Upper lobe of left lung (tissue), 6 donors: ENCODE measurements around the gene ENTR1. TPM values are rescaled to one million over a fixed set of nuclear protein-coding genes. Genes with fewer than 3 reads are reported as not detected.
"Not testable (repeated sequence)": the region's sequence is repeated elsewhere in the genome, so short reads cannot be mapped to it uniquely, and the experiment has no call there.

ENCODE experiments used
- ATAC-seq, 2 donors: fragments of 200-7000 bp; cut with Tn5 transposase; one replicate each; pipeline ENCODE4 v1.9.1; 2022; ENCODE audit warnings: mild to moderate bottlenecking in 2 of 2, moderate library complexity in 2 of 2; ENCODE audit not compliant: low FRiP score in 2 of 2
- DNase-seq, 2 donors: peaks; one replicate each; pipeline ENCODE4 v3.0.0-alpha.2; 2019 to 2020
- H3K27ac ChIP-seq, 4 donors: fragments of 200-600 bp; sonication (generic); one replicate each; pipeline ENCODE4 v1.5.1; 2016 to 2019
- H3K27me3 ChIP-seq, 4 donors: fragments of 200-600 bp; sonication (generic); one replicate each; pipeline ENCODE4 v1.5.1; 2017 to 2019
- H3K36me3 ChIP-seq, 4 donors: fragments of 200-600 bp; sonication (generic); one replicate each; pipeline ENCODE4 v1.5.1; 2016 to 2019
- H3K4me1 ChIP-seq, 4 donors: fragments of 200-600 bp; sonication (generic); one replicate each; pipeline ENCODE4 v1.5.1; 2018 to 2019
- H3K4me3 ChIP-seq, 4 donors: fragments of 200-600 bp; sonication (generic); one replicate each; pipeline ENCODE4 v1.5.1; 2017 to 2019; ENCODE audit warnings: mild to moderate bottlenecking in 2 of 4, moderate library complexity in 1 of 4
- H3K9me3 ChIP-seq, 4 donors: fragments of 200-600 bp; sonication (generic); one replicate each; pipeline ENCODE4 v1.5.1; 2018 to 2019
- EP300 ChIP-seq, 4 donors: sonication (generic); formaldehyde crosslinking; IDR thresholded peaks; one replicate each; pipeline ENCODE4 v1.5.1; 2017; ENCODE audit warnings: antibody characterized with exemption in 4 of 4, control low read depth in 2 of 4
- POLR2A ChIP-seq, 4 donors: fragments of 450-650 bp; IDR thresholded peaks; one replicate each; pipeline ENCODE4 v1.5.1; 2016 to 2017; ENCODE audit warnings: antibody characterized with exemption in 4 of 4, mild to moderate bottlenecking in 2 of 4
- POLR2AphosphoS5 ChIP-seq, 2 donors: sonication (generic); formaldehyde crosslinking; IDR thresholded peaks; one replicate each; pipeline ENCODE4 v1.5.1; 2017; ENCODE audit warnings: antibody characterized with exemption in 2 of 2
- WGBS, 2 donors: methylation state at CpG; one replicate each; pipeline ENCODE4 v1.1.5; 2017 to 2018; 5-methylcytosine and 5-hydroxymethylcytosine counted together
- total RNA-seq, 6 donors: library from RNA; depleted of rRNA in 4 of 6; stranded (reverse); fragments of >200 nt in 4 of 6; gene quantifications; one replicate each; pipeline versions ENCODE4 v1.1.0 to v1.2.1, GENCODE V29; 2016 to 2021
- TF ChIP-seq, protein P1 (sequence below), 6 experiments: fragments of 450-650 bp in 4 of 6; fragments of 200-600 bp in 2 of 6; sonication (generic) in 2 of 6; IDR thresholded peaks; one replicate each; pipeline ENCODE4 v1.5.1; 2016 to 2019; ENCODE audit warnings: antibody characterized with exemption in 6 of 6
- donor health status: DM: no; HTN: no; CAD: no; lungs with moderate emphysema.
- donor health status: DM: no; HTN: yes; CAD: no; lungs with severe emphysema.

The ENTR1 gene
- total RNA-seq, 6 donors from 2014 or later, result 29.6 to 128 (median 40.0) TPM

DNA sequence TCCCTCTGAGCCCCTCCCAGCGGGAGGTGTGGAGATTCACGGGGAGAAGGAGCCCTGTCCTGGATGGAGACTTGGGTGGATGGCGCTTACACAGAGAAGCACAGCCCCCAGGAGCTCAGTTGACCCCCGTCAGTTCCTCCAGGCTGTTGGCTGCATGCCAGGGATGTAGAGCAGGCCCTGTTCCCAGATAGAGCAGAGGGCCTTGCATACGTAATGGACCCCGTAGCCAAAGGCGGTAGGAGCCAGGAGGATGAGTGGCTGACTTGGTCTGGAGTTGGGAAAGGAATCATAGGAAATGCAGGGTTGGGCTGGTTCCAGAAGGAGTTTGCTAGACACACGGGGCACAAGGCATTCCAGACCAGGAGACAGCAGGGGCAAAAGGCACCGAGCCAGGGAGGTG, 2.5 kb upstream of the ENTR1 start:
- Histone ChIP-seq H3K27ac (no peak overlapping the region), H3K36me3 (peaks cover 13 to 58% (median 46%) of the 10 kb centered on the region in 4 donors), H3K27me3 (no peaks in the 10 kb centered on the region), H3K4me1 (peaks cover 20 to 31% (median 23%) of the 10 kb centered on the region in 4 donors), H3K9me3 (no peaks in the 10 kb centered on the region), H3K4me3 (no peak overlapping the region)
- TF ChIP-seq, protein P1, sequence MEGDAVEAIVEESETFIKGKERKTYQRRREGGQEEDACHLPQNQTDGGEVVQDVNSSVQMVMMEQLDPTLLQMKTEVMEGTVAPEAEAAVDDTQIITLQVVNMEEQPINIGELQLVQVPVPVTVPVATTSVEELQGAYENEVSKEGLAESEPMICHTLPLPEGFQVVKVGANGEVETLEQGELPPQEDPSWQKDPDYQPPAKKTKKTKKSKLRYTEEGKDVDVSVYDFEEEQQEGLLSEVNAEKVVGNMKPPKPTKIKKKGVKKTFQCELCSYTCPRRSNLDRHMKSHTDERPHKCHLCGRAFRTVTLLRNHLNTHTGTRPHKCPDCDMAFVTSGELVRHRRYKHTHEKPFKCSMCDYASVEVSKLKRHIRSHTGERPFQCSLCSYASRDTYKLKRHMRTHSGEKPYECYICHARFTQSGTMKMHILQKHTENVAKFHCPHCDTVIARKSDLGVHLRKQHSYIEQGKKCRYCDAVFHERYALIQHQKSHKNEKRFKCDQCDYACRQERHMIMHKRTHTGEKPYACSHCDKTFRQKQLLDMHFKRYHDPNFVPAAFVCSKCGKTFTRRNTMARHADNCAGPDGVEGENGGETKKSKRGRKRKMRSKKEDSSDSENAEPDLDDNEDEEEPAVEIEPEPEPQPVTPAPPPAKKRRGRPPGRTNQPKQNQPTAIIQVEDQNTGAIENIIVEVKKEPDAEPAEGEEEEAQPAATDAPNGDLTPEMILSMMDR (IDR thresholded peaks at IDR 0.05), result no peak
- TF ChIP-seq EP300 (IDR thresholded peaks at IDR 0.05) (no peak), POLR2AphosphoS5 (IDR thresholded peaks at IDR 0.05) (no peak), POLR2A (IDR thresholded peaks at IDR 0.05) (no peak)
- WGBS, 2 donors, result 69 to 77% methylated on average over 9 of the region's 9 CpGs
- DNase-seq, result no peak
- ATAC-seq, result no peak

DNA sequence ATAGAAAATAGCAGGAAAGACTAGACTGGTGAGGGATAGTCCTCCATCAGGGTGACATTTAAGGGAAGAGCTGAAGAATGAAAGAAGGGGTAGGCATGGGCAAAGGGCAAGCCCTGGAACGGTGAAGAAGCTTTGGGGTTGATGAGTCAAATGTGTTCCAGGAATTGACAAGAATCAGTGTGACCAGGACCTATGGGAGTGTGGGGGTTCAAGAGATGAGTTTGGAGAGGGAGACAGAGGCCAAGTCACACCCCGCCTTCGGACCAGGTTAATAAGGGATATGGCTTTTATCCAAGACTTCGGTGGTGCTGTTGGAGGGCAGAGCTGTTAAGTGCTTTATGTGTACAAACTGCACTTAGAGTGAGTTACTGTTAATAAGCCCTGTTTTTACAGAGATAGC, 964 bp upstream of the ENTR1 start:
- no peak for DNase-seq

DNA sequence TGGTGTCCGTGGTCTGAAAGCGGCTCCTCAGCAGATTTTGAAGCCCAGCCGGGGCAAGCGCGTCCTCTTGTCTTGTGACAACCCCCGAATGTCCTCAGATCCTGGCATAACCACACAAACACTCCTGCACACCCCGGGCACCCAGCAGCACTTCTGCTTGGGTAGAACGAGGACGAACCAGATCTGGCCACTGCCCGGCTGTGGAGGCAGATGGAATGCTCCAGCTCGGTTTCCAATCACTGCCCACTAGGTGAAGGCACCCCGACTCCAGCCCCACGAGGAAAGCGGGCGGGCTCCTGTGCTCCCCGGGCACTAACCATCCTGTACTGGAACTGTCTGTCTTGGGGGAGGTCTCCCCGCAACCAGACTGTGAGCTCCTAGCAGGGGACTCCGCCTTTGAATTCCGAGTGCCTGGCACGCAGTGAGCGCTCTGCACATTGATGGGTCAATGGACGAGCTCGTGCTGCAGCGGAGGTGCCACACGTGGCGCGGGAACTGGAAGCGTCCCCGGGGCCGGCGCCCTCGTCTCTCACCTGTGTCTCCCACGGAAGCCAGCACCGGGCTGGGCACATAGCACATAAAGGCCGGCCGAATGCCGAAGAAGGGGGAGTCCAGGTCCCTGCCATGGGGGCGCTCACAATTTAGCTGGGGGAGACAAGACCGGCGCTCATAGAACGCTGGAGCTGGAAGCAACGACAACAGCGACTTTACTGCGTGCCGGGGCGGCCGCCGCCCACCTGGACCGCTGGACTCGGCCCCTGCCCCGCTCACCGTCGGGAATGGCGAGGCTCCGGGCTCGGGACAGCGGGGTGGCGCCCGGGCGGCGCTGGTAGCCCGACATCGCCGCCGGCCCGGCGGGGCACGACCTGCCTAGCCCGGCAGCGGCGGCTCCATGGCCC, 608 bp downstream of the ENTR1 start:
- TF ChIP-seq, protein P1 (IDR thresholded peaks at IDR 0.05), result no peak
- TF ChIP-seq POLR2A (IDR thresholded peaks at IDR 0.05), result peak in 2 of 4 donors; percentile 28 to 56
- TF ChIP-seq EP300 (IDR thresholded peaks at IDR 0.05), result no peak
- TF ChIP-seq POLR2AphosphoS5 (IDR thresholded peaks at IDR 0.05), result no peak
- peak overlapping the region; percentile 61 to 97 (median 89) for H3K4me3 ChIP-seq
- H3K36me3 ChIP-seq, result peaks cover 13 to 54% (median 41%) of the 10 kb centered on the region in 4 donors
- H3K27me3 ChIP-seq, result no peaks in the 10 kb centered on the region
- 12 to 15% methylated on average over 25 to 35 of the region's 71 CpGs for WGBS, 2 donors
- H3K9me3 ChIP-seq, result no peaks in the 10 kb centered on the region
- peak; percentile 38 to 87 for DNase-seq
- peaks cover 20 to 31% (median 23%) of the 10 kb centered on the region in 4 donors for H3K4me1 ChIP-seq
- H3K27ac ChIP-seq, result peak overlapping the region; percentile 83 to 91 (median 88)
- peak; percentile 20 to 42 for ATAC-seq

More for the DNA sequence above, 964 bp upstream of the ENTR1 start:
- Histone ChIP-seq H3K27ac (peak overlapping the region in 1 of 4 donors; percentile 88), H3K4me1 (peaks cover 20 to 31% (median 23%) of the 10 kb centered on the region in 4 donors), H3K9me3 (no peaks in the 10 kb centered on the region), H3K36me3 (peaks cover 11 to 56% (median 42%) of the 10 kb centered on the region in 4 donors), H3K4me3 (peak overlapping the region; percentile 61 to 97 (median 92)), H3K27me3 (no peaks in the 10 kb centered on the region)
- no peak for ATAC-seq
- TF ChIP-seq POLR2A (IDR thresholded peaks at IDR 0.05) (no peak), POLR2AphosphoS5 (IDR thresholded peaks at IDR 0.05) (no peak), EP300 (IDR thresholded peaks at IDR 0.05) (no peak)
- TF ChIP-seq, protein P1 (IDR thresholded peaks at IDR 0.05), result no peak
- WGBS, 2 donors, result 28 to 37% methylated on average over 4 of the region's 4 CpGs

DNA sequence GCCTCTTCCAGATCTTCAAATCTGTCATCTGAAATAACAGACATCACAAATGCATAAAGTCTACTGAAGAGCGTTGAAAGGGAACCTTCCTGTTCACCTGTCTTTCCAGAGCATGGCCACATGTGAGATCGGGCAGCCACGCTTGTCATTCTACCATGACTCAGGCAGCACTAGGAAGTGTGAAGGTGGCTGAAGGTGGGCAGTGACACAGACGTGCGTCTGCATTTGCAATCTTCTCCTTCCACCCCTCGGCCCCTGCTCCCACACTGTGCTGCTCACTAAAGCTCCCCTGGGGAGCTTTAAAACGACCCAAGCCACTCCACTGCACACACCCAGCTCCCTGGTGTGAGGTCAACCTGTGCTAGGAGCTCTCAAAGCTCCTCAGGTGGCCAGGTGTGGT, 2.5 kb downstream of the ENTR1 start:
- ATAC-seq (no peak), DNase-seq (no peak)
- TF ChIP-seq POLR2AphosphoS5 (IDR thresholded peaks at IDR 0.05) (no peak), EP300 (IDR thresholded peaks at IDR 0.05) (no peak)
- 90 to 93% methylated on average over 6 to 7 of the region's 7 CpGs for WGBS, 2 donors
- Histone ChIP-seq H3K27ac (no peak overlapping the region), H3K36me3 (peaks cover 16 to 50% (median 38%) of the 10 kb centered on the region in 4 donors), H3K4me1 (peaks cover 20 to 31% (median 23%) of the 10 kb centered on the region in 4 donors), H3K4me3 (no peak overlapping the region), H3K9me3 (no peaks in the 10 kb centered on the region), H3K27me3 (no peaks in the 10 kb centered on the region)

DNA sequence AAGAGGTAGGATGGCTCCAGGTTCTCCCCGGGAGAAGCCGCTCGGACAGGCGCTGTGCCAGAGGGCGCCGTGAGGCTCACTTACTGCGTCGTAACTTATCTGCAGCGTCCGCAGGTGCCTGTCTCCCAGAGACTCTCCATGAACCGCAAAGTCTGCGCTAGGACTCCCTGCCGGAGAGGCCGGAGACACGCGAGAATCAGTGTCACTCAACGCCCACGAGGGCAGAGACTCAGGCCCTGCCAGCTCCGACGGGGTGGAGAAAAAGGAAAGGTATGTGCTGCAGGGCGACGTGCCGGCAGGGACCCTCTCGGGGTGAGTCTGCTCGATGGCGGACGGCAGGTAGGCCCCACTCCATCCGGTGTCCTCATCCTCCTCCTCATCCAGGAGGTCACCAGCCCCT, 3.4 kb downstream of the ENTR1 start:
- not testable (repeated sequence) for H3K27me3 ChIP-seq, H3K9me3 ChIP-seq, ATAC-seq, H3K4me3 ChIP-seq, H3K27ac ChIP-seq
- Histone ChIP-seq H3K36me3 (peaks cover 17 to 49% (median 38%) of the 10 kb centered on the region in 4 donors), H3K4me1 (peaks cover 20 to 30% (median 23%) of the 10 kb centered on the region in 4 donors)
- DNase-seq, result peak in 1 of 2 donors; percentile 85
- WGBS, 2 donors, result 93 to 94% methylated on average over 21 to 28 of the region's 28 CpGs

DNA sequence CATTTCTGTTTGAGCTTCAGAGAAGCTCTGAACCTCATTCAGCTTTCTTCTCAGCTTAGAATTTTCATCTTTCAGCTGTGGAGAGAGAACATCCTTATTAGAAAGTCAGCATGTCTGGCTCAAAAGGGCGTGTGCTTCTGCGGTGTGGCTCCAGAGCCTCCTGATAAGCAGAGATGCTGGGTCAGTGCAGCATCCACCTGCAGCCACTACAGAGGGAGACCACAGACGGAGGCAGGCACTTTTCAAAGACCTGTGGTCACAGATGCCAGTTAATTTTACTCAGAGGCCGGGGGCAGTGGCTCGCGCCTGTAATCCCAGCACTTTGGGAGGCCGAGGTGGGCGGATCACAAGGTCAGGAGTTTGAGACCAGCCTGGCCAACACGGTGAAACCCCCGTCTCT, 4.5 kb downstream of the ENTR1 start:
- 90 to 93% methylated on average over 10 of the region's 10 CpGs for WGBS, 2 donors
- peaks cover 10 to 18% (median 12%) of the 10 kb centered on the region in 4 donors for H3K4me1 ChIP-seq
- H3K4me3 ChIP-seq, H3K9me3 ChIP-seq, H3K27ac ChIP-seq, ATAC-seq, H3K27me3 ChIP-seq: not testable (repeated sequence)
- peak in 1 of 2 donors; percentile 16 for DNase-seq
- H3K36me3 ChIP-seq, result peaks cover 19 to 50% (median 39%) of the 10 kb centered on the region in 4 donors
